Endodermal cell (in vitro differentiated cells): Measurements from ENCODE around the gene DLG1. TPM values are rescaled to one million over a fixed set of nuclear protein-coding genes. Genes with fewer than 3 reads are reported as not detected.

ENCODE experiments used
- DNase-seq: peaks from one replicate; pipeline ENCODE4 v3.0.0-alpha.2; 2017
- H3K27ac ChIP-seq: 2 replicates; pipeline ENCODE4 v1.5.1; 2013; ENCODE audit warnings: mild to moderate bottlenecking, low read depth, low read length, moderate library complexity
- H3K27me3 ChIP-seq: 2 replicates; pipeline ENCODE4 v1.6.1; 2013; ENCODE audit warnings: mild to moderate bottlenecking, low read length, moderate library complexity; ENCODE audit not compliant: insufficient read depth, control insufficient read depth, poor library complexity, severe bottlenecking
- H3K36me3 ChIP-seq: 2 replicates; pipeline ENCODE4 v1.7.0; 2013; ENCODE audit warnings: mild to moderate bottlenecking, low read length, moderate library complexity; ENCODE audit not compliant: control insufficient read depth, insufficient read depth
- H3K4me1 ChIP-seq: one replicate; pipeline ENCODE4 v1.7.0; 2013; ENCODE audit warnings: low read length; ENCODE audit not compliant: control insufficient read depth, insufficient read depth
- H3K4me3 ChIP-seq: 2 replicates; pipeline ENCODE4 v1.5.1; 2013; ENCODE audit warnings: mild to moderate bottlenecking, low read length, moderate library complexity
- H3K9ac ChIP-seq: 2 replicates; pipeline ENCODE4 v1.6.1; 2013; ENCODE audit warnings: mild to moderate bottlenecking, low read length, moderate library complexity; ENCODE audit not compliant: poor library complexity, severe bottlenecking; ENCODE audit errors: extremely low read depth
- H3K9me3 ChIP-seq: 2 replicates; pipeline ENCODE4 v1.6.1; 2013; ENCODE audit warnings: mild to moderate bottlenecking, low read length, moderate library complexity; ENCODE audit not compliant: control insufficient read depth
- H3K27ac Mint-ChIP-seq: 2 replicates; pipeline ENCODE4 v1.8.0; 2020; ENCODE audit warnings: mixed read lengths
- H3K27me3 Mint-ChIP-seq: 2 replicates; pipeline ENCODE4 v1.8.0; 2021; ENCODE audit warnings: mild to moderate bottlenecking, mixed read lengths; ENCODE audit not compliant: insufficient read depth
- H3K36me3 Mint-ChIP-seq: 2 replicates; pipeline ENCODE4 v1.8.0; 2020; ENCODE audit warnings: low read depth, mixed read lengths
- H3K4me1 Mint-ChIP-seq: 2 replicates; pipeline ENCODE4 v1.8.0; 2020; ENCODE audit warnings: mixed read lengths
- H3K4me3 Mint-ChIP-seq: 2 replicates; pipeline ENCODE4 v1.8.0; 2020; ENCODE audit warnings: mild to moderate bottlenecking, moderate library complexity, mixed read lengths
- H3K9me3 Mint-ChIP-seq: 2 replicates; pipeline ENCODE4 v1.8.0; 2020; ENCODE audit warnings: mild to moderate bottlenecking, mixed read lengths
- WGBS, 2 experiments: methylation state at CpG; one replicate each; pipeline versions ENCODE4 v1.1.5 to v1.1.7; 2013; ENCODE audit warnings: missing lambda C conversion rate in 2 of 2, mixed read lengths in 1 of 2; ENCODE audit not compliant: insufficient coverage in 1 of 2, insufficient read length in 1 of 2; 5-methylcytosine and 5-hydroxymethylcytosine counted together
- total RNA-seq, 2 donors: library from RNA; stranded (reverse); fragmentation: NEBNext Ultra II Directional in 1 of 2; extraction: Animal tissue kit (Norgen Biotek cat#: 25700) in 1 of 2; gene quantifications; 2 replicates in 1 of 2; 3 replicates in 1 of 2; pipeline ENCODE4 v1.2.1, GENCODE V29; 2021
- TF ChIP-seq, protein P1 (sequence below): fragments of 200-600 bp; sonication (generic); conservative IDR thresholded peaks from 2 replicates; pipeline ENCODE4 v1.5.0; 2021; ENCODE audit warnings: antibody characterized with exemption, mild to moderate bottlenecking

The DLG1 gene
- total RNA-seq, 2 donors from 2014 or later: 78.7 to 96.9 TPM

DNA sequence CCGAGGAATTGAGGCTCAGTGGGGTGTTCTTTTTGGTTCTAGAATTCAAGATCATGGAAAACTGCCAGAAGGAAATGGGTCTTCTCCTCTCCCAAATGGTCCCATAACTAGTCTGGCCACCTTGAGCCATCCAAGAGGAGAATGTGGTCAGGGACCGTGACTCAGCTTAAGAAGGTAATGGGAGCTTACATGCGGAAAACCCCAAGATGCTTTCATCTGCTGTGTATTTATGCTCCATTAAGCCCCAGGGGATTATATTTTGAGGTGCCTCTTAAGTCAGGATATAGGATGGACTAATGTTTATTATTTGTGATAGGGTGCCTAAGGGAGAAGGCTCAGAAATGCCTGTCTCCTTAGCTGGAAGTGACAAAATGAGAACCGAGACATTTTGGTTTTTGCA is 39.2 kb upstream of the DLG1 start:
- Histone ChIP-seq H3K4me3 (no peak overlapping the region), H3K27ac (no peak overlapping the region), H3K27me3 (no peaks in the 10 kb centered on the region), H3K36me3 (no peaks in the 10 kb centered on the region), H3K9me3 (no peaks in the 10 kb centered on the region), H3K4me1 (peaks cover 8% of the 10 kb centered on the region), H3K9ac (no peak overlapping the region)
- Mint-ChIP-seq H3K27me3 (no peaks in the 10 kb centered on the region), H3K27ac (no peak overlapping the region), H3K4me3 (no peak overlapping the region), H3K9me3 (no peaks in the 10 kb centered on the region), H3K4me1 (peaks cover 32% of the 10 kb centered on the region), H3K36me3 (no peaks in the 10 kb centered on the region)
- peak; percentile 9 for DNase-seq
- TF ChIP-seq, protein P1, sequence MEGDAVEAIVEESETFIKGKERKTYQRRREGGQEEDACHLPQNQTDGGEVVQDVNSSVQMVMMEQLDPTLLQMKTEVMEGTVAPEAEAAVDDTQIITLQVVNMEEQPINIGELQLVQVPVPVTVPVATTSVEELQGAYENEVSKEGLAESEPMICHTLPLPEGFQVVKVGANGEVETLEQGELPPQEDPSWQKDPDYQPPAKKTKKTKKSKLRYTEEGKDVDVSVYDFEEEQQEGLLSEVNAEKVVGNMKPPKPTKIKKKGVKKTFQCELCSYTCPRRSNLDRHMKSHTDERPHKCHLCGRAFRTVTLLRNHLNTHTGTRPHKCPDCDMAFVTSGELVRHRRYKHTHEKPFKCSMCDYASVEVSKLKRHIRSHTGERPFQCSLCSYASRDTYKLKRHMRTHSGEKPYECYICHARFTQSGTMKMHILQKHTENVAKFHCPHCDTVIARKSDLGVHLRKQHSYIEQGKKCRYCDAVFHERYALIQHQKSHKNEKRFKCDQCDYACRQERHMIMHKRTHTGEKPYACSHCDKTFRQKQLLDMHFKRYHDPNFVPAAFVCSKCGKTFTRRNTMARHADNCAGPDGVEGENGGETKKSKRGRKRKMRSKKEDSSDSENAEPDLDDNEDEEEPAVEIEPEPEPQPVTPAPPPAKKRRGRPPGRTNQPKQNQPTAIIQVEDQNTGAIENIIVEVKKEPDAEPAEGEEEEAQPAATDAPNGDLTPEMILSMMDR: no peak
- 95 to 100% methylated on average over 4 of the region's 4 CpGs for WGBS, 2 experiments

- no peak overlapping the region for H3K4me3 Mint-ChIP-seq
- H3K27ac Mint-ChIP-seq: no peak overlapping the region
- H3K4me1 Mint-ChIP-seq: peaks cover 32% of the 10 kb centered on the region
- H3K27me3 Mint-ChIP-seq: no peaks in the 10 kb centered on the region
- Histone ChIP-seq H3K9ac (no peak overlapping the region), H3K36me3 (no peaks in the 10 kb centered on the region), H3K4me1 (peaks cover 8% of the 10 kb centered on the region), H3K4me3 (no peak overlapping the region), H3K27me3 (no peaks in the 10 kb centered on the region), H3K27ac (no peak overlapping the region), H3K9me3 (no peaks in the 10 kb centered on the region)
- whole genome bisulfite sequencing, 2 experiments: 83 to 96% methylated on average over 2 to 5 of the region's 5 CpGs
- TF ChIP-seq, protein P1: no peak
- no peaks in the 10 kb centered on the region for H3K9me3 Mint-ChIP-seq
- DNase-seq: peak; percentile 7
- no peaks in the 10 kb centered on the region for H3K36me3 Mint-ChIP-seq
Observed at GRCh38 chr3:197337214-197337613, 38.8 kb upstream of the DLG1 start.

DNA sequence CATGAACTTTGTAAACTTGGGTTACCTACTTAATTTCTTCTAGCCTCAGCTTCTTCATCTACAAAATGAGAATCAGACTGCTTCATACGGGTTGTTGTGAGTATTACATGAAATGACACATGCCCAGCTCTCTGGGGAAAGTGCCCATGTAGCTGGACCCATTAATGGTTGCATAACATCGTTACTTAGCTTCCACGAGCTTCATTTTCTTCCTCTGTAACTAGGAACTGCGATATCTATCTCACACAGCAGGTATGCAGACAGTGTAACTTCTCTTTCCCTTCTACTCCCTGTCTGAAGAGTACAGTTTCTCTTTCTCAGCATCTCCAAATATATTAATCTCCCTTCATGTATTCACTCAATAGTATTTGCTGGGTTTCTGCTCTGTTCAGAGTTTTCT is 37.9 kb upstream of the DLG1 start:
- Mint-ChIP-seq H3K4me1 (peaks cover 32% of the 10 kb centered on the region), H3K9me3 (no peaks in the 10 kb centered on the region), H3K27ac (no peak overlapping the region), H3K36me3 (no peaks in the 10 kb centered on the region), H3K4me3 (no peak overlapping the region), H3K27me3 (peaks cover 2% of the 10 kb centered on the region)
- Histone ChIP-seq H3K4me3 (no peak overlapping the region), H3K27me3 (no peaks in the 10 kb centered on the region), H3K27ac (no peak overlapping the region), H3K9me3 (no peaks in the 10 kb centered on the region), H3K36me3 (no peaks in the 10 kb centered on the region), H3K9ac (no peak overlapping the region), H3K4me1 (peaks cover 8% of the 10 kb centered on the region)
- peak; percentile 12 for DNase-seq
- WGBS, 2 experiments: 90 to 97% methylated on average over 4 of the region's 4 CpGs
- TF ChIP-seq, protein P1: no peak
